ENCODE results near the gene MDM2.

The MDM2 gene

GRCh38 chr12:68807576-68808387 lies at the start of gene MDM2:
TSS of gene MDM2 (plus strand) at chr12:68808177. CDS start at chr12:68808478, 301 bp downstream.
- peak; percentile 97 for DNase-seq (ENCODE audit: low read depth)

GRCh38 chr12:68759852-68760251 lies 48.1 kb upstream of the MDM2 start:
- DNase-seq (ENCODE audit: low read depth): no peak

GRCh38 chr12:68760806-68761441 lies 47.1 kb upstream of the MDM2 start:
- no peak for DNase-seq (ENCODE audit: low read depth)

- no peak for DNase-seq (ENCODE audit: low read depth)
These were observed 46.5 kb upstream of the MDM2 start for GRCh38 chr12:68761442-68761812.

- DNase-seq (ENCODE audit: low read depth): no peak
These were observed 45.9 kb upstream of the MDM2 start for GRCh38 chr12:68761901-68762630.

- DNase-seq (ENCODE audit: low read depth): no peak
These were observed 45.3 kb upstream of the MDM2 start for GRCh38 chr12:68762691-68763090.

GRCh38 chr12:68765696-68766095 lies 42.3 kb upstream of the MDM2 start:
- DNase-seq (ENCODE audit: low read depth): no peak

GRCh38 chr12:68766646-68767045 lies 41.3 kb upstream of the MDM2 start:
- DNase-seq (ENCODE audit: low read depth): no peak

- no peak for DNase-seq (ENCODE audit: low read depth)
These were observed 40.8 kb upstream of the MDM2 start for GRCh38 chr12:68767191-68767590.

- no peak for DNase-seq (ENCODE audit: low read depth)
These were observed 39.5 kb upstream of the MDM2 start for GRCh38 chr12:68768431-68768939.

GRCh38 chr12:68769941-68770340 lies 38.0 kb upstream of the MDM2 start:
- no peak for DNase-seq (ENCODE audit: low read depth)

- DNase-seq (ENCODE audit: low read depth): no peak
These were observed 36.6 kb upstream of the MDM2 start for GRCh38 chr12:68771223-68771925.

GRCh38 chr12:68772714-68773113 lies 35.3 kb upstream of the MDM2 start:
- no peak for DNase-seq (ENCODE audit: low read depth)

GRCh38 chr12:68773582-68773981 lies 34.4 kb upstream of the MDM2 start:
- no peak for DNase-seq (ENCODE audit: low read depth)

GRCh38 chr12:68775121-68775630 lies 32.8 kb upstream of the MDM2 start:
- no peak for DNase-seq (ENCODE audit: low read depth)

GRCh38 chr12:68776976-68777610 lies 30.9 kb upstream of the MDM2 start:
- DNase-seq (ENCODE audit: low read depth): no peak

- DNase-seq (ENCODE audit: low read depth): no peak
These were observed 28.7 kb upstream of the MDM2 start for GRCh38 chr12:68779280-68779679.

GRCh38 chr12:68780731-68781130 lies 27.2 kb upstream of the MDM2 start:
- no peak for DNase-seq (ENCODE audit: low read depth)

GRCh38 chr12:68781728-68782127 lies 26.2 kb upstream of the MDM2 start:
- no peak for DNase-seq (ENCODE audit: low read depth)

GRCh38 chr12:68784015-68784414 lies 24.0 kb upstream of the MDM2 start:
- DNase-seq (ENCODE audit: low read depth): no peak

- DNase-seq (ENCODE audit: low read depth): no peak
These were observed 22.6 kb upstream of the MDM2 start for GRCh38 chr12:68785358-68785757.

All from activated gamma-delta T cell treated with anti-CD3 and anti-CD28 coated beads, Interleukin-2, amount 50 U/mL, for 16 hours (primary cell).